IPS-18a (cell line): ENCODE data around the gene CMAS.
"Not testable (repeated sequence)": the region's sequence is repeated elsewhere in the genome, so short reads cannot be mapped to it uniquely, and the experiment has no call there.

Source experiments
- H3K27ac ChIP-seq: one replicate; pipeline ENCODE4 v1.5.1; 2013; ENCODE audit warnings: low read length
- H3K27me3 ChIP-seq: one replicate; pipeline ENCODE4 v1.6.1; 2013; ENCODE audit warnings: mild to moderate bottlenecking, low read length; ENCODE audit not compliant: control insufficient read depth, insufficient read depth
- H3K36me3 ChIP-seq: one replicate; pipeline ENCODE4 v1.6.1; 2013; ENCODE audit warnings: low read depth, low read length; ENCODE audit not compliant: control insufficient read depth
- H3K4me1 ChIP-seq: one replicate; pipeline ENCODE4 v1.6.1; 2013; ENCODE audit warnings: low read depth, low read length; ENCODE audit not compliant: control insufficient read depth
- H3K4me3 ChIP-seq: one replicate; pipeline ENCODE4 v1.5.1; 2013; ENCODE audit warnings: low read length
- H3K9ac ChIP-seq: one replicate; pipeline ENCODE4 v1.6.1; 2013; ENCODE audit warnings: mild to moderate bottlenecking, low read length, moderate library complexity
- H3K9me3 ChIP-seq: one replicate; pipeline ENCODE4 v1.6.1; 2013; ENCODE audit warnings: low read depth, low read length; ENCODE audit not compliant: control insufficient read depth

Gene CMAS

GRCh38 chr12:22046090-22046967 is at the start of gene CMAS:
CMAS (plus strand) TSS chr12:22046218; CDS start chr12:22046304, 86 bp downstream.
- Histone ChIP-seq H3K27ac (peak within 1 kb of the TSS; percentile 81), H3K4me1 (peaks cover 31% of the 10 kb centered on the region), H3K9me3 (no peaks in the 10 kb centered on the region), H3K9ac (peak within 1 kb of the TSS; percentile 86), H3K36me3 (peaks cover 12% of the 10 kb centered on the region), H3K4me3 (peak within 1 kb of the TSS; percentile 97), H3K27me3 (no peaks in the 10 kb centered on the region)

DNA sequence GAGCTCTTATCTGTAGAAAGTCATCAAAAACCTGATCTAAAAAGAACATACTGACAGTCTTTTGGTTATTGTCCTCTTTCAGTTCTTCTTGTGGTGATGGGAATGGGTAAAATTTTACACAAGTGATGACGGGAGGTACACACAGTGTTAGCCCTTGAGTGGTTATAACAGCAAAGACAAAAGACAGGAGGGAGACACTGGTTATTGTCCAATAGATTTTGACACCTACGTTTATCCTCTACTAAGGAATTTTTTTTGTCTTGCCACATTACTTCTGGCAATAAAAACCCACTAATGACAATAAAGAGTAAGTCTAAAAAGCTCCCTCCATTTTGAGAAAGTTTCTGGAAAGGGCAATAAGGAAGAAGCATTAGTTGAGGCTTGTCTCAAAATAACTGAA is 47.7 kb upstream of the CMAS start:
- H3K9me3 ChIP-seq = no peaks in the 10 kb centered on the region
- no peaks in the 10 kb centered on the region for H3K36me3 ChIP-seq
- no peaks in the 10 kb centered on the region for H3K4me1 ChIP-seq
- no peaks in the 10 kb centered on the region for H3K27me3 ChIP-seq
- no peak overlapping the region for H3K9ac ChIP-seq
- no peak overlapping the region for H3K27ac ChIP-seq
- no peak overlapping the region for H3K4me3 ChIP-seq

DNA sequence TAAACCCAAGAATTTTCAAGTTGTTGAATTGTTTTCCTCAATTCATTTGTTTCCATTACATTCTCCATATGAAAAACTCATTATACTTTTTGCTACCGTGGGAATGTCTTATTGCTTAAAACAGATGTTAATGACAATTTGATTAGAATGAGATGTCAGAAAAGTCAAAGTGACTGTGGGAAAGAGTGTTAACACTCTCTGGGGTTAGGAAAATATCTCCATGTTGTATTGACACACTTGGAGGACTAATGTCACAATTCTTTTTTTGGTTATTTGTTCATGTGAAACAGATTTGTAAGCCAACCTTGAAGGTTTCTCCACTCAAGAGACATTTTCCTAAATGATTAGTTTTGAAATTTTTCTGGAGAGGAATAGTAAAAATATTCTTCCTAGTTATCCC is 47.2 kb upstream of the CMAS start:
- Histone ChIP-seq H3K27ac (no peak overlapping the region), H3K4me3 (no peak overlapping the region), H3K9me3 (no peaks in the 10 kb centered on the region), H3K4me1 (no peaks in the 10 kb centered on the region), H3K27me3 (no peaks in the 10 kb centered on the region), H3K9ac (no peak overlapping the region), H3K36me3 (no peaks in the 10 kb centered on the region)

DNA sequence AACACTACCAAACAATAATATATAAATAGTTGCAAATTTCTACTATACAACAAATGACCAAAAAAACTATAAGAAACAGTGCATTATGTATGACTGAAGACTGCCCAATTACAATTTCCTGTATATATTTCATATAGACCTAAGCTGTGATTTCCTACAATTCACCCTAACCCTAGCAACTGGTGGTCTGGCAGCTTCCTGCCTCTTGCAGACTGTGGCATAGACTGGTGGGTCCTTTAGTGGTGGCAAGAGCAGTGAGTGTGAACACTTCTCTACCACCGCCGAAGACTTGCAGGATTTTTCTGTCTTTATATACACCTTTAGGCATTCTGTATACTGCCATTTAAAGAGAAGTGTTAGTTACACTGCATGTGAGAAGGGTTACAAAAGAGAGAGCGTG is 43.6 kb upstream of the CMAS start:
- no peak overlapping the region for H3K27ac ChIP-seq
- no peaks in the 10 kb centered on the region for H3K36me3 ChIP-seq
- H3K27me3 ChIP-seq = no peaks in the 10 kb centered on the region
- H3K4me3 ChIP-seq = no peak overlapping the region
- H3K9ac ChIP-seq = no peak overlapping the region
- H3K4me1 ChIP-seq = no peaks in the 10 kb centered on the region
- no peaks in the 10 kb centered on the region for H3K9me3 ChIP-seq

GRCh38 chr12:22007794-22008193 is 38.2 kb upstream of the CMAS start:
- not testable (repeated sequence) for H3K36me3 ChIP-seq, H3K9me3 ChIP-seq, H3K4me3 ChIP-seq, H3K4me1 ChIP-seq, H3K27me3 ChIP-seq, H3K9ac ChIP-seq, H3K27ac ChIP-seq

DNA sequence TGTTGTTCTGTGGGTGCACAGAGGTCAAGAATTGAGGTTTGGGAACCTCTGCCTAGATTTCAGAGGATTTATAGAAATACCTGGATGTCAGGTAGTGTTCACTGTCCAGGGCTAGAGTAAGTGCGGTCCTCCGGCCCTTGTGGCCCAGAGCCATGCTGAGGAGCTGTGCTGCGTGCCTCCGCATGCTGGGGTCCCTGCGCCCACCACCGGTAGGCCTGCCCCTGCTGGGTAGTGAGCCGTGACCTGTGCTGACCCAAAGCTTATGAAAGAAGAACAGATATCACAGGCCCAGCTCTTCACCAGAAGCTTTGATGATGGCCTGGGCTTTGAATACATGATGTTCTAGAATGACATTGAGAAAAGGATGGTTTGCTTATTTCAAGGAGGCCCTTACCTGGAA is 37.8 kb upstream of the CMAS start:
- H3K4me3 ChIP-seq = no peak overlapping the region
- no peaks in the 10 kb centered on the region for H3K36me3 ChIP-seq
- no peak overlapping the region for H3K9ac ChIP-seq
- H3K27ac ChIP-seq = no peak overlapping the region
- H3K9me3 ChIP-seq = peaks cover 4% of the 10 kb centered on the region
- H3K27me3 ChIP-seq = no peaks in the 10 kb centered on the region
- no peaks in the 10 kb centered on the region for H3K4me1 ChIP-seq

- H3K9ac ChIP-seq = no peak overlapping the region
- H3K36me3 ChIP-seq = no peaks in the 10 kb centered on the region
- peaks cover 4% of the 10 kb centered on the region for H3K9me3 ChIP-seq
These were observed 31.8 kb upstream of the CMAS start for GRCh38 chr12:22014041-22014782.

GRCh38 chr12:22014783-22015144 is 31.3 kb upstream of the CMAS start:
- H3K27me3 ChIP-seq = no peaks in the 10 kb centered on the region
- H3K9me3 ChIP-seq = peaks cover 2% of the 10 kb centered on the region
- no peak overlapping the region for H3K9ac ChIP-seq
- H3K36me3 ChIP-seq = no peaks in the 10 kb centered on the region
- no peak overlapping the region for H3K4me3 ChIP-seq
- no peak overlapping the region for H3K27ac ChIP-seq
- H3K4me1 ChIP-seq = no peaks in the 10 kb centered on the region

More at GRCh38 chr12:22014041-22014782, 31.8 kb upstream of the CMAS start:
- Histone ChIP-seq H3K4me1 (no peaks in the 10 kb centered on the region), H3K27ac (no peak overlapping the region), H3K4me3 (no peak overlapping the region), H3K27me3 (no peaks in the 10 kb centered on the region)

DNA sequence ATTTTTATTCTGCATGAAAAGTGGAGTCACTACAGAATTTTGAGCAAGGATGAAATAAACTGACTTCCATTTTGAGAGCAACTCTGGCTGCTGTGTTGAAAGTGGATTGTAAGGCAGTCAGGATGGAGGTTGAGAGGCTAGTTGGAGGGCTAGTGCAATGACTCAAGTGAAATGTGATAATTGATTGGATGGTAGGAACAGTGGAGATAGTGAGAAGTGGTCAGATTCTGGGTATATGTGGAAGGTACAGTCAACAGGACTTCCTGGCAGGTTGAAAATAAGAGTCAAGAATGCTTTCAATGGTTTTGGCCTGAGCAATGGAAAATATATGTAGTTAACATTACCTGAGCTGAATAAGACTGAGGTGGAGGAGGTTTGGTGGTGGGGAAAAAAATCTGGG is 29.0 kb upstream of the CMAS start:
- Histone ChIP-seq H3K27me3 (no peaks in the 10 kb centered on the region), H3K27ac (no peak overlapping the region), H3K9me3 (no peaks in the 10 kb centered on the region), H3K9ac (no peak overlapping the region), H3K4me3 (no peak overlapping the region), H3K4me1 (no peaks in the 10 kb centered on the region), H3K36me3 (no peaks in the 10 kb centered on the region)

- H3K9ac ChIP-seq = no peak overlapping the region
- H3K9me3 ChIP-seq = no peaks in the 10 kb centered on the region
- H3K4me1 ChIP-seq = no peaks in the 10 kb centered on the region
- no peaks in the 10 kb centered on the region for H3K36me3 ChIP-seq
- no peak overlapping the region for H3K27ac ChIP-seq
- no peak overlapping the region for H3K4me3 ChIP-seq
- H3K27me3 ChIP-seq = no peaks in the 10 kb centered on the region
These were observed 27.2 kb upstream of the CMAS start for GRCh38 chr12:22018860-22019259.

- H3K9me3 ChIP-seq, H3K36me3 ChIP-seq, H3K4me3 ChIP-seq, H3K4me1 ChIP-seq, H3K9ac ChIP-seq, H3K27me3 ChIP-seq, H3K27ac ChIP-seq: not testable (repeated sequence)
These were observed 22.5 kb upstream of the CMAS start for GRCh38 chr12:22023489-22023888.

GRCh38 chr12:22029491-22029890 is 16.5 kb upstream of the CMAS start:
- H3K4me1 ChIP-seq = no peaks in the 10 kb centered on the region
- no peaks in the 10 kb centered on the region for H3K27me3 ChIP-seq
- no peak overlapping the region for H3K4me3 ChIP-seq

More at GRCh38 chr12:22029491-22029890, 16.5 kb upstream of the CMAS start:
- no peaks in the 10 kb centered on the region for H3K9me3 ChIP-seq
- no peak overlapping the region for H3K9ac ChIP-seq
- no peak overlapping the region for H3K27ac ChIP-seq
- H3K36me3 ChIP-seq = no peaks in the 10 kb centered on the region
